ENCODE measurements around the gene SIVA1.

The SIVA1 gene

GRCh38 chr14:104751539-104752422 is 1.2 kb upstream of the SIVA1 start:
- DNase-seq: no peak

DNA sequence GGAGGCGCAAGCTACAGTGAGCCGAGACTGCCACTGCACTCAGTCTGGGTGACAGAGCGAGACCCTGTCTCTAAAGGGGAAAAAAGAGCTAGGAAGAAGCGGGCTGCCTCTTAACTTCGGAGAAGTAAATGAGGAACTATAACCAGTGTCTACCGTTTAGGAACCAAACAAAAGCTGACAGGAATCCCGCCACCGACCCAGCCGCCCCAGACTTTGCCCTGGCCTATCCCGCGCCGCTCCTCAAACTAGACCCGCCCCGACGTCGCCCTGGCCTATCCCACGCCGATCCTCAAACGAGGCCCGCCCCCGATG is 568 bp upstream of the SIVA1 start:
- no peak for DNase-seq

DNA sequence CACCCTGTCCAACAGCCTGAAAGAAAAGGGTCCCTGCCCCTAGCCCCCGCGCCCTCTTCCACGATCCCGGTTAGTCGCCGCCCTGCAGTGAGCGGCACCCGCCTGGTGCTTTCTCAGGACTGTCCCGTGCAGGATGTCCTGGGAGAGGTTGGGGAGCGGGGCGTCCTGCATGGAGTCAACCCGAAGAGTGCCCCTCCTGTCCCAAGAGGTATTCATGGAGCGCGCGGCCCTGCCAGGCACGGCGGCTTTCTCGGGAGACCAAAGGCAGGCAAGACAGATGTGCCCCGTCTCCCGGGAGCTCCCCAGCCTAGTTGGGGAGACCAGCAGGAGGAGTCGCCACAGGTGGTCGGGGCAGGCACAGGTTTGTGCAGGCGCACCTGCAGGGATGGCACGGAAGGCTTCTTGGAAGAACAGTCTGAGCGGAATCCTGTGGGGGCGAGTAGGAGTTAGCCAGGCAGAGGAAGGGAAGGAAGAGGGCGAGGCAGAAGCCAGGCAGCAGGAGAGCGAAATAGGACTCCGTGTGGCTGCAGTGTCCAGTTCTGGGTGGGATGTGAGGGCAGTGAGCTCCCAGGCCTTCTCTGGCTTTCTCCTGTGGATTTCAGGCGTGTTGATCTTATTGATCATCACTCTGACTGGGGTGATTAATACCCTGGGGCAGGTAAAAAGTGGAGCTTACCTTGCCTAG is 723 bp downstream of the SIVA1 start:
- DNase-seq: peak; percentile 12

GRCh38 chr14:104754213-104754851 is 1.4 kb downstream of the SIVA1 start:
- no peak for DNase-seq

- DNase-seq: no peak
Measured at GRCh38 chr14:104755621-104756020, 2.7 kb downstream of the SIVA1 start.

DNA sequence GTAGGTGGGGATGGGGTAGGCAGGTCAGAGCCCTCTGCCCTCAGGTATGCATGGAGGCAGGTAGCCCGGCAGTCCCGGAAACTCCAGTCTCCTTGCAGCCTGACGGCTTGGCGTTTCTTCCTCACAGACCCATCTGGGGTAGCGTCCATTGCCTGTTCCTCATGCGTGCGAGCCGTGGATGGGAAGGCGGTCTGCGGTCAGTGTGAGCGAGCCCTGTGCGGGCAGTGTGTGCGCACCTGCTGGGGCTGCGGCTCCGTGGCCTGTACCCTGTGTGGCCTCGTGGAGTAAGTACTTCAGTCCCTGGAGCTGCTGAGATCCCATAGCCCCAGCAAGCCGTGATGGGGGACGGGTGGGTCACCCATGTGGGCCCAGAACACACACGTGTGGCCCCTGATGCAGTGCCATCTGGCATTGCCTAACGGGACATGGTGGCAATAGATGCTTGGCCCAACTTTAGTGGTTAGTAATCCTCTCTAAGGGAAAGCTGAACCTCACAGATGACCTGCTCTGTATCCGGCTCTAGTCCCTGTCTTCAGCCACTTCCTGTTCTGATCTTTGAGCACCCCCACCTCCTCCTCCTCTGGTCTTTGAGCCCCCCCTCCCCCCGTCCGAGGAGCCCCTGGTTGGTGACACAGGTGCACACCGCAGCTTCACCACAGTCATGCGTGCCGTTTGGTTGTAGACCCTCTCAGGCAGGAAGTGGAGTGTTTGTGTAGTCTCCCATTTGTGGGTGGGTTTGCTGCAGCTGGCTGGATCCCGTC is 3.7 kb downstream of the SIVA1 start:
- DNase-seq: no peak

GRCh38 chr14:104757238-104757585 is 4.3 kb downstream of the SIVA1 start:
- no peak for DNase-seq

GRCh38 chr14:104757681-104758392 is 4.9 kb downstream of the SIVA1 start:
- no peak for DNase-seq

DNA sequence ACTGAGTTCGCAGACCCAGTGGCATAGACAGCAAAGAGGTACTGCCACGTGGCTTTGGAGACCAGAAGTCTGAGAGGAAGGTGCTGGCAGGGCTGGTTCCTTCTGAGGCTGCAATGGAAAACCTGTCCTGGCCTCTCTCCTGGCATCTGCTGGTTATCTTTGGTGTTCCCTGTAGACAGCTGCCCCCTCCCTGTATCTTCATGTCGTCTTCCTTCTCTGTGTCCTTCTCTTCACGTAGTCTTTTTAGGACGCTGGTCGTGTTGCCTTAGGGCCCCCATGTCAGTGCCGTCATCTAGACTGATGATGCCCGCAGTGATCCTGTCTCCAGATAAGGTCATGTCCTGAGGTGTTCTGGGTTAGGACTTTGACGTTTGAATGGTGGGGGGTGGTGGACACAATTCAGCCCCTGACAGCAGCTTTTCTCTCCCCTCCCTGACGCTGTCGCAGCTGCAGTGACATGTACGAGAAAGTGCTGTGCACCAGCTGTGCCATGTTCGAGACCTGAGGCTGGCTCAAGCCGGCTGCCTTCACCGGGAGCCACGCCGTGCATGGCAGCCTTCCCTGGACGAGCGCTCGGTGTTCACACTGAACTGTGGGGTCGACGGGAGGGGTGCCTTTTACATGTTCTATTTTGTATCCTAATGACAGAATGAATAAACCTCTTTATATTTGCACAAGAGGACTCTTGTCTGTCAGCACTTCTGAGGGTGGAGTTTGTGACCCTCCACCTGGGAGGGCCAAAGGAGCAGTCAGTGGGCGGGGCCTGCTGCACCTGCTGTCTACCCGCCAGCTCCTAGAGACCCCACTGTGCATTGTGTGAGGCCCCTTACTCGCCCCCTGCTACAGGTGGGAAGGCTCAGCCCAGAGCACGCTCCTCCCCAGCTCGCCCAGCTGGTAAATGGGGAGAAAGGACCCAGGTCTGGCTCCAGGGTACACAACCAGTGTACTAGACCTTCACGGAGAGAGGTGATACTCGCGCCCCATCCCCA is 6.3 kb downstream of the SIVA1 start:
- no peak for DNase-seq

- DNase-seq: no peak
Measured at GRCh38 chr14:104765517-104765916, 12.6 kb downstream of the SIVA1 start.

- DNase-seq: no peak
Measured at GRCh38 chr14:104766256-104766862, 13.4 kb downstream of the SIVA1 start.

DNA sequence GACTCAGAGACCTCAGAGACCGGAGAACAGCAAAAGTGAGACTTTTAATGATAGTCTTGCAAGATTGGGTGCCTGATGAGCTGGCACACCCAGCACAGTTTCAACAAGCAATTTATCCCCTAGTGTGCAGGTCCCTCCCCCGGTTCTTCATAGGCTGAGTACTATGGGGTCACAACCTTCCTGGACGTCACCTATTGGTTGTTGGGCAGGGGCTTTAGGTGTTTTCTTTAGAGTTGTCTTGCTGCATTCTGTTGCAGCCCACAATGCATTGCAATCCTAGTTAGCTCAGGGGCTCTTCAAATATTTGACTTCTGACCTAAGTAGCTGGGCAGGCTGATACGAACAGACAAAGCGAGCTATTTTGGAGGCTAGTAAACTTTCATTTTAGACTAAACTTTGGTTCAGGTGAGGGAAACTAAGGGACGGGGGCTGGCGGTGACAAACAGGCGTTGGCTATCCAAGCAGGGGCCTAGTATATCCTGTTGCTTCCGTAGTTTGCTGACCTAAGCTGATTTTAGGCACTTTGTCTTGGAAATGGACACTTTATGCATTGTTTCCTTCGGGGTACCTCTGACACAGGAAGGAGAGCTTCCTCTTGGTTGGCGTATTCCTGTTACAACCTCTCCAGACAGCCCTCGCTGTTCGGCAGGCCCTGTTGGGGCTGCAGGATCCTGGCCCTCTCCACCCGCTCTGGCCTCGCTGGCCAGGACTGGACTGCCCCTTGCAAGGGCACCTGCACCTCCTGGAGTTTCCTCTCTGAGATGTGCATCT is 14.1 kb downstream of the SIVA1 start:
- DNase-seq: no peak

GRCh38 chr14:104767634-104767918 is 14.6 kb downstream of the SIVA1 start:
- DNase-seq: no peak

- peak; percentile 93 for DNase-seq
Measured at GRCh38 chr14:104768437-104769323, 15.7 kb downstream of the SIVA1 start.

DNA sequence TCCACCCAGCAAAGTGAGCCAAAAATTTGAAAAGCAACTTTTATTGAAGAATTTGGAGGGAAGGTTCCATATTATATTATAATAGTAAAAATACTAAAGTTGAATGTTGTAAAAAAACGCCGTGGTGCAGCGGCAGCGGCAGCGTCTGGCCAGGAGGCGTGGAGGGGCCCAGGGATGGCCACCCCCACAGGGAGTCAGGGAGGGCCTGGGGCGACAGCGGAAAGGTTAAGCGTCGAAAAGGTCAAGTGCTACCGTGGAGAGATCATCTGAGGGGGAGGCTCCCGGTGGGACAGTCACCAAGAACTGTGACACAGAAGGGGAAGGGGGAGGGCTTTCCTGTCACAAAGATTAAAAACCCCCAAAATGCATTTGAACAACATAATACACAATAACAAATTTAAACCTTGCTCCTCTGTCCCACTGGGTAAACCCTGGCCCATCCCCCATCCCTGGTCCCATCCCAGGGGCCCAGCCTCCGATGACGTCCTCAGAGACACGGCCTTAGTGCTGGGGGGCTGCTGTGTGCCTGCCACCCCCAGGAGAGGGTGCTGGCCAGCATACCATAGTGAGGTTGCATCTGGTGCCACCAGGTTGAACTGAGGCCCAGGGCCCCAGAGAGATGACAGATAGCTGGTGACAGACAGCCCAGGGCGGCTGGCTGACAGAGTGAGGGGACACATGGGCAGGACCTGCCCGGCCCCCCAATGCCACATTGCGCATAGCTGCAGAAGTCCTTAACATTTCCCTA is 16.6 kb downstream of the SIVA1 start:
- no peak for DNase-seq

- no peak for DNase-seq
Measured at GRCh38 chr14:104770072-104770579, 17.2 kb downstream of the SIVA1 start.

DNA sequence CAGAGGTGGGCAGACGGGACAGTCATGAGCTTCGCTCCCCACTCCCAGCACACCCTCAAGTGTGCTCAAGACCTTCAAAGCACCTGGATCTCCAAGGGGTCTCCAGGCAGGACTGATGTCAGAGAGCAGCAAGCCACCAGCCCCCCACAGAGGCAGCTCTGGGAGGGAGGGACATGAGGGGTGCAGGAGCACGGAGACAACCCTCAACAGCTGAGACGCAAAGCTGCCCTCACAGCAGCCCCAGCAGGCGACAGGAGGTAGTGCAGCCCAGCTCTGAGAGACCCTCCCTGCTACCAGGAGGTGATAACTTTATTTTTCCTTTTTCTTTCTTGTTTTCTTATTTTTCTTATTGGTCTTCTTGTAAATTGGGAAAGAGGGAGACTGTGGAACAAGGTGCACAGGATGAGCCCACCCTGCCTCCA is 17.9 kb downstream of the SIVA1 start:
- no peak for DNase-seq

GRCh38 chr14:104771374-104771773 is 18.4 kb downstream of the SIVA1 start:
- no peak for DNase-seq

Measured in CD4-positive, alpha-beta T cell treated with Interleukin-6 for 4 hours (primary cell).